Right ventricle myocardium inferior (tissue), 1 donor: ENCODE measurements around the gene ZNF652. TPM values are rescaled to one million over a fixed set of nuclear protein-coding genes. Genes with fewer than 3 reads are reported as not detected.

Experiments used
- ATAC-seq: fragments of 200-7000 bp; cut with Tn5 transposase; one replicate; pipeline ENCODE4 v1.9.1; 2020; ENCODE audit warnings: mild to moderate bottlenecking, moderate library complexity
- DNase-seq: peaks from one replicate; pipeline ENCODE4 v3.0.0; 2021; ENCODE audit errors: missing footprints
- intact Hi-C: fragments of 100-400 bp; cut with DNase I; formaldehyde crosslinking; loops from one replicate; pipeline ENCODE4 v1.11.0; 2022
- total RNA-seq: library from RNA; stranded (reverse); fragmentation: NEBNext Ultra II Directional; extraction: Animal tissue kit (Norgen Biotek cat#: 25700); gene quantifications from one replicate; pipeline ENCODE4 v1.2.1, GENCODE V29; 2021
- donor health status: DM: no; HTN: yes; CAD: no; lungs with severe emphysema.

The ZNF652 gene
- total RNA-seq, 1 donor from 2014 or later: 19.0 TPM

DNA sequence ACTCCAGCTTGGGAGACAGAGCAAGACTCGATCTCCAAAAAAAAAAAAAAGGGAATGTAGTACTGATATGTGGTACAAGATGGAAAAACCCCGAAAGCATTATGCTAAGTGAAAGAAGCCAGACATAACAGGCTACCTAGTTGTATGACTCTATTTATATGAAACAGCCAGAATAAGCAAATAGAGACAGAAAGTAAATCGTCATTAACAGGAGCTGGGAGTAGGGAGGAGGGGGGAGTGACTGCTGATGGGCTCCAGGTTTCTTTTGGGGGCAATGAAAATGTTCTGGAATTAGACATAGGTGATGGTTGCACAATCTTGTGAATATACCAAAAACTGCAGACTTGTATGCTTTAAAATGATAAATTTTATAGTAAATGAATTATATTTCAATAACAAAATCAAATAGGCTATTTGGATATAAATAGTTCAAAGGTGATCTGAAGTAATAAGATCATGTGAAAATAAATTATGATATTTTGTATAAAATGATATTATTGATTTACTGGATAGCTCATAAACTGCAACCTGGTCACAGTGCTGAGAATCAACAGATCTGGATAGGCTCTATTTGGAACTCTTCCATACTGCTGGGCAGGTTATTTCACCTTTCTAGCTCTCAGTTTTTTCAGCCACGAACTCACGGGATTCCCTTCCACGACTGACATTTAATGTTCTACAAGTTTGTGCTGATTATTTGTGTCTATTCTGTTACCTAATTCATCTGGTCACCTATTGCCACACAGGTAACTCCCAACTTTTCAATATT is 27.1 kb downstream of the ZNF652 start:
- no peak for ATAC-seq

DNA sequence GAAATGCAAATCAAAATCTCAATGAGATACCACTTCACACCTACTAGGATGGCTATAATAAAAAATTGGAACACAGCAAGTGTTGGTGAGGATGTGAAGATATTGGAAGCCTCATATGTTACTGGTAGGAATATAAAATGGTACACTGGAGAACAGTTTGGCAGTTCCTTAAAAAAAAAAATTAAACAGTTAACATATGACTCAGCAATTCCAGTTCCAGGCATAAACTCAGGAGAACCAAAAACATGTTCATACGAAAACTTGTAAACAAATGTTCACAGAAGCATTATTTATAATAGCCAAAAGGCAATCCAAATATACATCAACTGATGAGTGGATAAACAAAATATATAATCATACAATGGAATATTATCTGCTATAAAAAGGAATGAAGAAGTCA is 28.2 kb downstream of the ZNF652 start:
- DNase-seq: no peak
- intact Hi-C loops: no loop called here
- ATAC-seq: no peak

More for the DNA sequence above, 27.1 kb downstream of the ZNF652 start:
- intact Hi-C loops: no loop called here
- no peak for DNase-seq

DNA sequence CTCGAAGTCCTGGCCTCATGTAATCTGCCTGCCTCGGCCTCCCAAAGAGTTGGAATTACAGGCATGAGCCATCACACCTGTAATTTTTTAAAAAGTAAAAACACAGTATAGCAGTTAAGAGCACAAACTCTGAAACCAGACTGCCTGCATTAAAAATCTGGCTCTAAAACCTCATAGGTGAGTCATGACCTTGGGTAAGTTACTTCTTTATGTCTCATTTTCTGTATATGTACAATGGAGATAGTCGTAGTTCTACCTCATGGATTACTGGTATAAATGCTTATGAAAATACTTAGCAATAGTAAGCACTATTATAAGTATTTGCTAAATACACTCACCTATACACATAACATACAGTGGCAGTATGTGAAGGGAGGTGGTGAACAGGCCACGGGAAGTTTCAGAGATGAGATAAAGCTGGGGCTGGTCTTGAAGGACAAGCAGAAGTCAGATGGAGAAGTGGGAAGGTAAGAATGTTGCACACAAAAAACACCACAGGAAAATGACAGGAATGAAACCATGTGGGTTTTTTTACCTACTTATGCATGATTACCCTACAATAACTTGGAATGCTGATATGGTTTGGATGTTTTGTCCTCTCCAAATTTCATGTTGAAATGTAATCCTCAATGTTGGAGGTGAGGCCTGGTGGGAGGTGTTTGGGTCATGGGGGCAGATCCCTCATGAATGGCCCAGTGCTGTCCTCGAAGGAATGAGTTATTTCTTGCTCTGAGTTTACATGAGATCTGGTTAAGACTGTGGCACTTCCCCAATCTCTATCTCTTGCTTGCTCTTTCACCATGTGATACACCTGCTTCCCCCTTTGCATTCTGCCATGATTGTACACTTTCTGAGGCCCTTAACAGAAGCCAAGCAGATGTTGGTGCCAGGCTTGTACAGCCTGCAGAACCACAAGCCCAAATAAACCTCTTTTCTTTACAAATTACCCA is 33.9 kb downstream of the ZNF652 start:
- no peak for ATAC-seq
- no peak for DNase-seq
- intact Hi-C loops: no loop called here

DNA sequence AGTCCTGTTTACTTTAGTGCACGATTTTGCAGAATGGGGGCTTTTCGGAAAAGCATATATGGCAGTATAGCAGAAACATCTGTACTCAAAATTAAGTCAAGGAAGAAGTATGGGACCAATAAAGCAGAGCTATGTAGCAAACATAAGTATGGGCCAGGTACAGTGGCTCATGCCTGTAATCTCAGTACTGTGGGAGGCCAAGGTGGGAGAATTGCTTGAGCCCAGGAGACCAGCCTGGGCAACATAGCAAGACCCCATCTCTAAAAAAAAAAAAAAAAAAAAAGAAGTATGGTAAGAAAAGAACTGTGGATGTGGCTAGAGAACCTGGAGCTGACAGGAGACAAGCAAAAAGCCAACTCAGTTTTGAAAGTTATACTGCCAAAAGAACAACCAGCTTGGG is 36.1 kb downstream of the ZNF652 start:
- intact Hi-C loops: no loop called here
- DNase-seq (no peak), ATAC-seq (no peak)

DNA sequence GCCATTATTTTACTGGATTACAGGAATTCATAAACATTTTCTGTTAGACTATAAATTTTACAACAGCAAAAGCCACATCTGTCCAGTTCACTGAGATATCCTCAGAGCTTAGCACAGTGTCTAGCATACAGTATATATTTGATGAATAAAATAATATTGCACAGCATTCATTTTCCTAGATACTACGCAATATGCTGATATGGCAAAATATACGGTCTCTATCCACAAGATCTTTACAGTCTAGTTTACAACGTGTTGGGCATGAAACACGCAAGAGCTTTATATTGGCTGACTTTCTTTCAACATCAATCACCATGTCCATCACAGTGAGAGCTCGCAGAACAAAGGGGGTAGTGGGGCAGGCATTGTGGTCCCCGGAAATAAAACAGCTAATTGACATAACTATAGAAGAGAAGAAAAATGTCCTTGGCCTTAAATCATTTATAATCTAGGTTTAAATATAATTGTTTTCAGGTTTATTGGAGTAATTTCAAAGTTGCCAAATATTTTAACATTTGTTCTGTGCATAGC is 43.5 kb downstream of the ZNF652 start:
- intact Hi-C loops: loop anchor here (5.0 kb wide), 2 partner anchors 44 to 239 kb away; partner anchors contain the start of gene ZNF652
- ATAC-seq: no peak
- DNase-seq: no peak

DNA sequence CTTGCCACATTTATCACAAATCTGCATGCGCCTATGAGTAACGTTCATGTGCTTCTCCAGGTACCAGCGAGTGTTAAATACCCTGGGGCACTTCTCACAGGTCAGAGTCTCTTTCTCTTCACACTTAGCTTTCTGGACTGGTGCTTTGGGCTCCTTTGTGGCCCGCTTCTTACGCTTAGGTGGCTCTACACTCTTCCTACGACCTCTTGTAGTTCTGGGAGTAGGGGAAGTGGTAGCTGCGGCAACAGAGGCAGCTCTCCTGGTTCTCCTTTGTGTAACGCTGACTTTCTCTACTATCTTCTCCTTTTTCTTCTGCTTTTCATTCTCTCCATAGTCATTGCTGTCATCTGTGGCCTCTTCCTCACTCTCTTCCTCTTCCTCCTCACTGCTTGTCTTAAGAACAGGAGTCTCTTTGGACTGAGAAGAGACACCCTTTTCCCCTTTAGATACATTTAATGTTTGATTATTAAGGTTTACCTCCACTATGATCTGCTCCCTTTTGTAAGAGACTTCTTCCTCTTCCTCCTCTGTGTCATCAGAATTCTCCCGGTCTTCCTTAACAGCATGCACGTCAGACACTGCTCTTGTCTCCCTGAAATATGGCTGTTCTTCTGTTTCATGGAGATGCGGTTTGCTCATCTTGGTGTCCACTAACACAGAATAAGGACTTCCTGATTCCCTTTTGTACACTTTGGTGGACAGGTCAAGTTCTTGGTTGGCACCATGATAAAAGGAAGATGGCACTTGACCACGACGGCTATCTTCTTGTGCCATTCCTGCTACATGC is 45.0 kb downstream of the ZNF652 start:
- peak; percentile 38 for ATAC-seq
- DNase-seq: no peak
- intact Hi-C loops: loop anchor here (5.0 kb wide), 2 partner anchors 45 to 240 kb away; partner anchors contain the start of gene ZNF652

DNA sequence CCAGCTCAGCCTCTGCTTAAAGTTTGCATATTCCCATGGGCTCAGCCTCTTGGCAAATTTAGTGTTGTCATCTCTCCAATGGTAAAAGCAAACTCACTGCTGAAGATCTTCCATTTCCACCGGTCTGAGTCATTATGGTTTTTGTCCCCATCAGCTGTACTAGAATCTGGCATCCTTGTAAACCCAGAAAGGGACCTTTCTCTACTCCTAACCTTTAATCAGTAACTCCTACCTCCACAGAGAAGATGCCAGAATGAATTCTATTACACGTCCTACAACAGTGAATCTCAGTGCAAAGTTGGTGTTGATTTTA is 45.8 kb downstream of the ZNF652 start:
- ATAC-seq: no peak
- no peak for DNase-seq
- intact Hi-C loops: loop anchor here (5.0 kb wide), 2 partner anchors 46 to 241 kb away; partner anchors contain the start of gene ZNF652

DNA sequence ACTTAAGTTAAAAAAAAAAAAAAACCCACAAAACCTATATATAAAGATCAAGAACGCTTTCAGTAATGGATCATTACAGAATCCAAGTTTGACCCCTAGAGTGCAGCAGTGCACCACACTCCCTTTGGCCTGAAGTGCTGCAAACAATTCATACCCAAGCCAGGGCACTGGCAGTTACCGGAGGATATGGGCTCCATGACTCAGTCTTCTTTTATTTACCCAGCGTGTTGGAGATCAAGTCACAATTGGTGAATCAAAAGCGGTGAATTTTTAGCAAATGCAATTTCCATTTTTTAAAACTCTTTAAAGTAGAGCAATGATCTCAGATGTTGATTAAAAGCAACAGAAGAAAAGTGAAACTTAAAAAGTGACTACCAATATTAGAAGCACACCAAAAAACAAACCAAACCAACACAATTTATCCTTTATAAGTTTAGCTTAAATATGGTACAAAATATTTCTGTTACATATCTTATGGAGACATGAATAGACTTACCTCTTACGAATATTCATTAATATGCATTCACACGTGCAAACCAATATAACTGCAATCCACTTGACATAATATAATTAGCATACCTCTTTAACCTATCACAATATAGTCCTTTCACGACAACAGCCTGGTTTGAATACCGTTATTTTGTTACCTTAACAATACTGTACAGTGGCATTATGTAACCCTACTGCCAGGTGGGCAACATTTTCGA is 46.3 kb downstream of the ZNF652 start:
- no peak for DNase-seq
- ATAC-seq: peak; percentile 93
- intact Hi-C loops: loop anchor here (1.0 to 5.0 kb wide), 3 partner anchors 47 to 242 kb away; partner anchors contain the start of gene ZNF652

DNA sequence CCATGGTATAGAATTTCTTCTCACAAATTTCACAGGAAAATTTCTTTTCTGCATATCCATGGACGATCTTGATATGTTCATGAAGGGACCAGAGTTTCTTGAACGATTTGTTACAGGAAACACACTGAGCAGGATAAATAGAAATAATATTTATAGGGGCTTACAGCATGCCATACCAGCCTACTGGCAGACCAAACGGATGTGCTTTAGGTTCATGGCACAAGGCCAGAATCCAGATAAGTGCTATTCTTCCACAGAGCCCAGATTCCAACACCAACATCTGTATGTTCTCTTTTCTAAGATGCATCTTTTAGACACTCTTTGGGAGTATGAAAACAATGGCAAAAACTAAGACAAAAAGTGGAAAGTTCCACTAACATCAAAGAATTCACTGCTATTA is 49.3 kb downstream of the ZNF652 start:
- DNase-seq (no peak), ATAC-seq (no peak)

DNA sequence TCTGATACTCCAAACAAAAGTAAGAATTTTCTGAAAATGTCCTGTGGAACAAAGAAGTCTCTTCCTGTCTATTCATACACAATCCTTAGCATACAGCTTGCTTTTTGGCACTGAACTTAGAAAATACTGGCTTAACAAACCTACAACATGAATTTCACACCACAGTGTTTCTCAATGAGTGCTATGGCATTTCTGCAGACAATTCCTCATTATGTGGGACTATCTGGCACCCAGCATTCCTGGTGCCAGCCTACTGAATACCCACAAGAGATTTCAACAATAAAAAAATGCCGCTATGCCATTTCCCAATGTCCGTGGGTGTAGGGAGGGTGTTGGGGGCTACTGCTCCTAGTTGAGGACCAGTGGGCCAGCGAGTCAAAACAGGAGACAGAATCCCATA is 62.1 kb downstream of the ZNF652 start:
- DNase-seq: no peak
- intact Hi-C loops: loop anchor here (10.0 kb wide), 1 partner anchor 625 kb away; no protein-coding TSS in a partner anchor
- ATAC-seq: no peak

More for the DNA sequence above, 49.3 kb downstream of the ZNF652 start:
- intact Hi-C loops: no loop called here

DNA sequence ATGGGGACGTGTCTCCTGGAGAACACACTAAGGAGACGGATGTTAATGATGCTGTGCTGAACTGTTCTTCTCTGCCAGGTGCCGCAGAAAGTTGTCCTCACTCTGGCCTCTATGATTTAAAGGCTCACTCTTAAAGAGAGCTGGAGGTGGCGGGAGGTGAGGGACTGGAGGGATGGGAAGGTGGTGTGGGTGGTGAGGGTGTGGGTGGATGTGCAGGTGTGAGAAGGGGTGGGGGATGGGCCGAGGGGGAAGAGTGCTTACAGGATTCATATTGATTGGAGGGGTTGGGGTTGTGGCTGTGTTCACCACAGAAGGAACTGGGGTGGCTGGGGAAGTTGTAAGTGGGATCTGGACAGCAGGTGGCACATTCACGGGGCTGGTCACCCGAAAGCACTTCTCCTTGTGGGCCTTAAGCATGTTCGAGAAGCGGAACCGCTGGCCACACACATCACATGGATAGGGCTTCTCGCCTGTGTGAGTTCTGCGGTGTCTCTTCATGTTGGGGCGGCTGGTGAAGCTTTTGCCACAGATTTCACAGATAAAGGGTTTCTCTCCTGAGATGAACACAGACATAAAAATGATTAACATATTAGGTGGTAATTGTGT is 63.6 kb downstream of the ZNF652 start:
- ATAC-seq (no peak), DNase-seq (no peak)
- intact Hi-C loops: loop anchor here (10.0 kb wide), 1 partner anchor 624 kb away; no protein-coding TSS in a partner anchor

DNA sequence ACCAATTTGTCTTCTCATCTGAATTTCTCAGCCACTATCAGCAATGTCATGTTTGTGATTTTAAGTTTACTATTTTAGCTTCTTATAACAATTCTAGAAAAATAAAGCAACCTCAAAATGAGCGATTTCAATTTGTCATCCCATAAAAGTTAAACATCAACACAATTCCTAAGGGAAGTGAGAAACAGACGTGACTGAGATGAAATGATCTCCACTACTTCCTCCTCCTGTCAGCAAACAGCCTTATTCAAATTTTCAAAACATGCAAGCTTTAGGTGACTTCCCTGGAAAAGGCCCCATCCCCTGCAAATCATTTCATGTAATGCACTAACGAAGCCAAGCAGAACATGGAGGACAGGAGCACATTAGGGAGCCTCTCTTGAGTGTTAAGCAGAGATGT is 64.9 kb downstream of the ZNF652 start:
- intact Hi-C loops: loop anchor here (10.0 kb wide), 1 partner anchor 622 kb away; no protein-coding TSS in a partner anchor
- ATAC-seq (no peak), DNase-seq (no peak)

DNA sequence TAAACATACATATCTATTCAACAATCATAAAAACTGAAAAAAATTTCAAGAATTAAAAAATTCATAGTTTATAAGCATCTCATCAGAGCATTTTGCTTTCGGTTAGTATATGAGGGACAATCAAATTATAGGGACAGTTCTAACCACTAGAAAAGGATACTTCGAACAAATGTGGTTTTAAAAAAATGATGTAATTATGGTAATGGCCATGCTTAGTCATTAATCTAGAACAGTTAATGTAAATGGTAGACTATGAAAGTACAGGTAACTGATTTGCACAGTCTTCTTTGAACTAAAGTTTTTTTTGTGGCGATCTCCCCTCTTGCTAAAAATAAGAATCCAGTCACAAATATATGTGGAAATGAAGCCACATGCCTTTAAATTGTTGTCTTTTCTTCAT is 67.9 kb downstream of the ZNF652 start:
- intact Hi-C loops: loop anchor here (5.0 to 10.0 kb wide), 3 partner anchors 67 to 619 kb away; no protein-coding TSS in a partner anchor
- DNase-seq (no peak), ATAC-seq (no peak)

DNA sequence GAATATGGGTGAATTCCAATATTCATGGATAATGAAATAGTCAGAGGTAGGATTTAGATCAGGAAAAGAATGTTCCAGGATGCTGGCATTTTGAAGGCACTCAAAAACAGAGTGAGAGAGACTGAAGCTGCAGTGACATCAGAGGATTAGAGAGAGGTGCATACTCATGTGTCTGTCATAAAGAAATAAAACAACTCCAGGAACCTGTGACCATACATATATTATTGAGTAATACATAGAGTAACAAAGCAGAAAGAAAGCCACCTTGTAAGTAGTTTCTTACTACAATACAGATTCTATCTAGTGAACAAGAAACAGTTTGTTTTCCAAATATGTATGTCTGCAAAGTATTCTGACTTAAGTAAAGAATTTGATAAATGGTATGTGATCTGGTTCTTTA is 69.1 kb downstream of the ZNF652 start:
- ATAC-seq (no peak), DNase-seq (no peak)
- intact Hi-C loops: loop anchor here (5.0 to 10.0 kb wide), 3 partner anchors 66 to 618 kb away; no protein-coding TSS in a partner anchor

DNA sequence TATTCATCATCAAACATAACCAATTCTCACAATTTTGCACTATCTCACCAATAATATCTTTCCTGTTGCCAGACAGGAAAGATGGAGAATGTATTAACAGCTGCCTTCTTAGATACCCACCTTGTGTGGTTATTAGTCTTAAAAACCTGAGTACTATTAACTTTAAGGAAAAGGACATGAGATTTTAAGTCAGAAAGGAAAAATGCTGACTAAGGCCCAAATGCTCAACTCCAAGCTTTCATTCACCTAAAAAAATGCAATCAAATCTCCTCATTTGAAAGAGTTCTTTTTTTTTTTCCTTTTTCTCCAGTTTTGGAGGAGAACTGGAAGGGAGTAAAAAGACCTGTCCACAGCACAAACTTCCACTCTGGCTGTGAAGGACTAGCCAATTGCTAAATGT is 70.1 kb downstream of the ZNF652 start:
- ATAC-seq: no peak
- intact Hi-C loops: loop anchor here (5.0 to 10.0 kb wide), 3 partner anchors 65 to 617 kb away; no protein-coding TSS in a partner anchor

DNA sequence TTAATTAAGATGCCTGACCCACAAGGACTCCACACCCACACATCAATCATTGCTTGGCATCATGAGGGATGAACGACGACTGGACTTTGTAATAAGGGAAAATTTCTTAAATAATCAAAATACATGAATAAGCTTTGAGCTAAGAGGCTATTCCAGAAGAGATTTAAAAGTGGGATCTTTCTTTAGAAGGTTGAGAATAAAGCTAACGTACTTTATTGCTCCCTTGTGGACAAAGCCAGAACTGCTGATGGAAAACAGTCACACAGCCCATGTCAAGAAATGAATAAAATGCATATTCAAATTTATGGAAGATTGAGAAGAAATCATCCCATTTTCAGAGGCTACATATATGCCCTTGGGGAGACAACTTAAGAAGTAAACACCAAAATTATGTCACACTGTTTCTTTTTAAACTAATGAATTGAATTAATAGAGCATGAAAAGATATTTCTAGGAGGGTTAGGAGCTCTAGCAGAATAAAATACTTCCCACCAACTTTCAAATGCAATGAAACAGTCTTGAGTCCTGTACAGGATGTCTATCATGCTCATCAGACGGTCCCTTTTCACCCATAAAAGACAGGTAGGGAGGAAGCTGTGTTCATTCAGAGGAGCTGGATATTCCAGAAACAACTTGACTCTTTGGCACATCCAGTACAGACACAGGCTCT is 71.2 kb downstream of the ZNF652 start:
- no peak for DNase-seq
- no peak for ATAC-seq
- intact Hi-C loops: loop anchor here (5.0 to 10.0 kb wide), 3 partner anchors 64 to 616 kb away; no protein-coding TSS in a partner anchor

More for the DNA sequence above, 70.1 kb downstream of the ZNF652 start:
- no peak for DNase-seq

DNA sequence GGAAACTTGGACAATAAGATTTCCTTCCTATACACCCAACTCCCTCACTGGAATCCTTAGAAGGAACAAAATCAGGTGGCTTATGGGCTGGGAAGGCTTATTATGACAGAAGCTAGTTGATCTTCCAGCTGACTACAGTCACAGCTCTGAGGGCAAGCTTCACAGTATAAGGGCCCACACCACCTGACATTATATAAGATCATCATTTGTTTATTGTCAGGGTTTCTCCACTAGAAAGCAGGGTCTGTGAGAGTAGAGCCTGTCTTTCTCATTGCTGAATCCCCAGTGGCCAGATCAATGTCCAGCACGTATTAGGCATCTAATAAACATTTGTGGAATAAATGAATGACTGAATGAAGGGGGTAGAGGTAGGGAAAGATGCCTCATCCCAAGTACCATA is 73.7 kb downstream of the ZNF652 start:
- no peak for ATAC-seq
- no peak for DNase-seq
- intact Hi-C loops: no loop called here
